Kidney capillary endothelial cell (primary cell): Measurements from ENCODE around the gene TMEM120A.

Source experiments
- DNase-seq: peaks from one replicate; pipeline ENCODE4 v3.0.0-alpha.2; 2018; ENCODE audit warnings: low spot score

Gene TMEM120A

GRCh38 chr7:75980430-75981202, 13.8 kb downstream of the TMEM120A start:
- no peak for DNase-seq

GRCh38 chr7:75979759-75980429, 14.5 kb downstream of the TMEM120A start:
- DNase-seq, result no peak

GRCh38 chr7:75977743-75978142, 16.7 kb downstream of the TMEM120A start:
- DNase-seq, result no peak

- DNase-seq, result no peak
Measured at GRCh38 chr7:75971961-75972763, 22.2 kb downstream of the TMEM120A start.

GRCh38 chr7:75971309-75971960, 23.0 kb downstream of the TMEM120A start:
- no peak for DNase-seq

GRCh38 chr7:75969704-75970498, 24.5 kb downstream of the TMEM120A start:
- DNase-seq, result no peak

GRCh38 chr7:75969182-75969581, 25.2 kb downstream of the TMEM120A start:
- no peak for DNase-seq

GRCh38 chr7:75968561-75969001, 25.8 kb downstream of the TMEM120A start:
- DNase-seq, result no peak

GRCh38 chr7:75968012-75968411, 26.4 kb downstream of the TMEM120A start:
- DNase-seq, result no peak

- DNase-seq, result no peak
Measured at GRCh38 chr7:75967487-75967997, 26.9 kb downstream of the TMEM120A start.

GRCh38 chr7:75967055-75967454, 27.3 kb downstream of the TMEM120A start:
- no peak for DNase-seq

GRCh38 chr7:75966190-75966961, 28.0 kb downstream of the TMEM120A start:
- no peak for DNase-seq

- DNase-seq, result no peak
Measured at GRCh38 chr7:75965617-75966016, 28.8 kb downstream of the TMEM120A start.

- DNase-seq, result no peak
Measured at GRCh38 chr7:75963381-75963995, 30.9 kb downstream of the TMEM120A start.

- peak; percentile 24 for DNase-seq
Measured at GRCh38 chr7:75962607-75963380, 31.6 kb downstream of the TMEM120A start.

GRCh38 chr7:75961218-75961617, 33.2 kb downstream of the TMEM120A start:
- DNase-seq, result no peak

GRCh38 chr7:75960372-75960771, 34.0 kb downstream of the TMEM120A start:
- DNase-seq, result no peak

- DNase-seq, result no peak
Measured at GRCh38 chr7:75958802-75959543, 35.4 kb downstream of the TMEM120A start.
